NCI-H1048 (cell line): ENCODE data around the gene PAM.

ENCODE experiments used
- DNase-seq: peaks from one replicate; lab custom pipeline; 2025; lab: John Stamatoyannopoulos, UW

The PAM gene

DNA sequence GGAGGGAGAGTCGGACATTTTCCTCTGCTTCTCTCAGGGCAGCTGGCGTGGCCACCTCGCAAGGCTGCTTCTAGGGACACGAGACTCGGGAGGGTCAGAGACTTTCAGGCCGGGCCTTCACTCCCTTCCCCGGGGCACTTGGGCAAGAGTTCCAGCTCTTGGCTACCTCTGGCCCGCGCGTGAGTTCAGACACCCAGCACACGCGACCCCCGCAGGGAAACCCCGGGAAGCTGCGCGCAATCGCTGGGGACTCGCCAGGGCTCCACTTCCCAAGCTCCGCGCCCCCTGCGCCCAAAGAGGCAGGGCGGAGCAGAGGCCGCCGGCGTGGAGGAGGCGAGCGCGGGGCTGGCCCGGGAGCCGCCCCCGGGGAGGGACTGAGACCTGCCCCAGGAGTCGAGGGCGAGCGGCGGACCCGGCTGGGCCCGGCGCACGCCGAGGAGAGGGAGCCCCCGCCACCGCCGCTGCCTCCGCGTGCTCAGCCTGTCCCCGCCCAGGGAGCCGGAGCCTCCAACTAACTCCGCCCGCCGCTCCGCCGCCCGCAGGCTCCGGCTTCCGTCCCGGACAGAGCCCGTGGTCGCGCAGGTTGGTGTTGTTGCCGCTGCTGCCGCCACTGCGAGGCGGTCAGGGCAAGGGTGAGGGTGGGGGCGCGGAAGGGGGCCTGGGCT, at the start of gene PAM:
Gene PAM, plus strand, starts transcription at position 539 of the 665 bp plus-strand sequence. CDS start 110,891 bp downstream, outside the sequence.
- DNase-seq, result peak; percentile 9

DNA sequence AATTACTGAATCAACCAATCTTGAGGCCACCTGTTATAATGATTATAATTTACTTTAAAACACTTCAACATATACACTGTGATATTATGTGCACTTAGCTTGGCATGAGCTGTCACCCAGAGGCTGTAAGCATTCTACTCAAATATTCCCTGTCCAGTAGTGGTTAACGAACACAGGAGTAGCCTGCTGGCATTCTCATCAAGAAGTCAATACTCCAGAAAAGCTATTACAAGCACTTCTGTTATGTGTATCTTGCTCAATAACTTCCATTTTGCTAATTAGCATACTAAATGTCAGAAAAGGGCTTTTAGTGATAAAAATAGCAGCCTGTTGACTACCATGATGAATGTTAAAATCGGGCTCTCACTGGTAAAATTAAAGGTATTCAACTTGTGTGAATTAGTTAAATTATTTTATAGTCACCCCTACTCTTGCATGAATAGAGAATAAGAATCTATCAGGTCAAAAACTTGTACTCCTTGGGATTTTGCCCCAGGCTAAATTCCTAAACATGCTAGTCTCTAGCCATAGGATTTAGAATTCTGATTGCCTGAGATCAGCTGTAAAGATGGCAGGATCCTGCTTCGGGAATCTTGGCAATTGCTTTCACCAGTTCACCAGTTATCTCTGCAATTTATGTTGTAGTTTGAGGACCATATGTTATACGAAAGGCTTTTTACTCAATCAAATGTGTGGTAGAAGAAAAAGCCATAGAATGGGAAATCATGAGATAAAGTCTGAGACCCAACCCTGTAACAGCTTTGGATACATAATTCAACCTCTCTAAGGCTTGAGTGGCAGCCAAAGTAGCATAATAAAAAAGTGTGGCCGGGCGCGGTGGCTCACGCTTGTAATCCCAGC, 43.4 kb upstream of the PAM start:
- DNase-seq, result no peak

DNA sequence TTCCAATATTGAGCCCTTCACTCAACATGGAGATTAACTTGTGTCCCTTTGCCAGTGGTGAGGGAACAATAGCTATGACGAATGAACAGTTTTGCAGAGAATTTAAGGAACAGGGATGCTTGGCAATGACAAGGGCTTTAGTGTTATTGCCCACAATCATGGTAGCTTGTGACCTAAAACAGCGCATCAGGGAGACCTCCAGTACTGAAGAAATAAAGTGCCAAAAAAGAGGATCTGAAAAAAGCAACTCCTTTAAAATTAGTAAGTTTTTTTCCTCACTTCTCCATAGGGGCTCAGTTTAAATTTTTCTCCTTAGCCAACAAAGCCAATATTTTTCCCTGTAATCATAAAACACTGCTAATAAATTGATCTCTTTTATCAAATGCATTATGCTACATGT, 41.8 kb upstream of the PAM start:
- DNase-seq, result no peak

DNA sequence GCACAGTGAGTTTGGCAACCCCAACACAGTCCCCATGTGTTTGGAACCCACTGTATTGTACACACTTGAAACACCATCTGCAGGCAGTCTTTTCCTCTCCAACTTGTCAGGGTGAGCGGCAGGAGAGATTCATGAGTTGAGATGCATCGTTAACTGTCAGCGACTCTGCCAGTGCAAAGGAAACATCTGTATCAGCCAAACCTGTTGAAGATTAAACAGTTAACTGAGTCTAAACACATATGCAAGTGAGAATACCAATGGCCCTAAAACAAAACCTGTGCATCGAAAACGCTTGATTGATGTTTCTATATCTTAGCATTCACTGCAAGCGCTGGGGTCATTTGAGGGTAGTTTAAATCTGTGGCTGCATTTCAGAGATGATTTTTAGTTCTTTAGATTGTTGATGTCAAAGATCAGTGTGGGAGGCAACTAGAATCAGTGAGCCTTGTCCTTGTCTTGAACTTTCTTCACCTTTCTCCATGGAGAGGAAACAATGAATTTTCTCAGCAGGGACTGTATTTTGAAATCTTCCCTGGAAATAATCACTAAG, 41.3 kb upstream of the PAM start:
- no peak for DNase-seq

DNA sequence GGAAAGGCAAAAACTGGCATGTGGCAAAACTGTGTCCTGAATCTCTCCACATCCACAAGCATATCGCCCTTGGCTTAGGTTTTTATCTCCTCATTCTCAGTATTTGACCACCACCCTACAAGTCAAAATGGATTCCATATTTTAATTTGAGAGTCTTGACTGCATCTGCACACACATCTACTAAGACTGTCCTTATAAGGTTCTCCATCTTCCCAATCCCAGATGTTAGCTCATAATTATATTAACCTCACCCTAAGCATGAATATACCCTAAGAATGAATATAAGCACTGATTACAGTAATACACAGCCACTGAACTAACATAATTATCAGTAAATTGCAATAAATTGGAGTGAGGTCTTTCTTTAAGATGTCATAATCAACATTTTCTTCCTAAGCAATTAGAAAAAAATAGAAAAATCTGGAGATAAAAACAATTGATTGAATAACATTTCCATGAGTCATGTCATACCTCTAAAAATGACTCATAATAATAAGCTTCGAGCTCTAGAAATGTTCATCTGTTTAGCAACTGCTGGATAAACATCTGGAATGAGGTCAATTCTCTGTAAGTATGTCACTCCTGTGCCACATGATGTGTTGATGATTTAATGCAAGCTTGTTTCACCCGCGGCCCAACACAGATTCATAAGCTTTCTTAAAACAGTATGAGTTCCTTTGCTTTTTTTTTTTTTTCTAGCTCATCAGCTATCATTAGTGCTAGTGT, 39.9 kb upstream of the PAM start:
- DNase-seq, result no peak

DNA sequence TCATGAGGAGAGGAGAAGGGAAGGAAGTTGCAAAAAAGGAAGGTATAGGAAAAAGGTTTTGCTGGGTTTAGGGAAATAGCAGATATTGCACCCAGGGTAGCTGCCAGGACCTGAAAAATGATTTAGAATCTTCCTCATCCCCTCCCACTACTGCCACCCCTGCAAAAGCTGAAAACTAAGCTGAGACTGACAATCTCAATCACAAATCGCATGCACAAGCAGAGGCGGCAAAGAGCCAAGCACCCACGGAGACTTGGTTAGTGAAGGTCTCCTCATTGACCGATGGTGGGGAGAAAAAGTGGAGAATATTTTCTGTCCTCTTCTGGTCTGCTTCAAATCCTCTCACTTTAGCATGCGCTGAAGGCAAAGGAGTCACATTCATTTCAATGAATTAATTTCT, 39.1 kb upstream of the PAM start:
- DNase-seq, result no peak

DNA sequence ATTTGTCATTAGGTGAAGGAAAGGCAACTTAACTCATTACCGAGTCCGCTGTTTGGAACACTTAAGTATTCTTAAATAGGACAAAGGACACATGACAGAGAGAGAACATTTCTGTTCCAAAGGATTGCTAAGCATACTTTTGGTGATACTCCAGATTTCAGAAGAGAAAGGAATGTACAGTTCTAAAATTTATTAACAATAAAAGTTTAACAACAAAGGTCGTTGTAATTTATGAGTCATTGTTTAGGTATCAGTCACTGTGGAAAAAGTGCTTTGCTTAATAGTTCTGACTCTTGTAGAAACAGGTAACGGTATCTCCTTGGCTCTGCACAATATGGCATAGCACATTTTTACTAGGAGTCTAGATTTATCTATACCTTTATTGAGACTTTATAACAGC, 36.3 kb upstream of the PAM start:
- DNase-seq, result no peak

DNA sequence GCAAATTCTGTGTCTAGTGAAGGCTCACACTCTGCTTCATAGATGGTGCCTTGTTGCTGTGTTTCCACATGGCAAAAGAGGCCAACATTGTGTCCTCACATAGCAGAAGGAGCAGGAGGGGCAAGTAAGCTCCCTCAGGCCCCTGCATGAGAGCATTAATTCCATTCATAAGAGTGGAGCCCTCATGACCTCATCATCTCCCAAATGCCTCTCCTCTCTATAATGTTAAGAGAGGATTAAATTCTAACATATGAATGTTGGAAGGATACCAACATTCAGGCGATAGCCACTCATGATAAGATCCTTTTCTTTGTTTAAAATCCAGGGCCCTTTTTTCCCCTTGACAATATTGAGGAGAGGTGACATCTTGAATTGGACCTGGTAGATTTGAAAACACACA, 35.2 kb upstream of the PAM start:
- no peak for DNase-seq

DNA sequence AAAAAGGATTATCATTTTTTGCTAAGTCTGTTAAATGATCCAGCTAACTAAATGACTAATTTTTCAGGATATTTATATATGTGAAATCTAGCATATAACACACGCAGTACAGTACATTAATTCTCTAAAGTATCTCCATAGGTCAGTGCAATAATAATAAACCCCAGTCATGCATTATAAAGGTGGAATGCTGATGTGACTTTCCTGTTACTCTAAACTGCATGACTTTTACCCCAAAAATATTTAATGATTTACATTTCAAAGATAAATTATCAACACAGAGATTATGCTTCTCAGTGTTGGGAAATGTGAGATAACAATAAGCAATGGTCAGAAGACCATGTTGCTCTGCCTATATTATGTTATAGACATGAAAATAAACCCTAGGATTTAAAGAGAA, 34.1 kb upstream of the PAM start:
- DNase-seq, result no peak

DNA sequence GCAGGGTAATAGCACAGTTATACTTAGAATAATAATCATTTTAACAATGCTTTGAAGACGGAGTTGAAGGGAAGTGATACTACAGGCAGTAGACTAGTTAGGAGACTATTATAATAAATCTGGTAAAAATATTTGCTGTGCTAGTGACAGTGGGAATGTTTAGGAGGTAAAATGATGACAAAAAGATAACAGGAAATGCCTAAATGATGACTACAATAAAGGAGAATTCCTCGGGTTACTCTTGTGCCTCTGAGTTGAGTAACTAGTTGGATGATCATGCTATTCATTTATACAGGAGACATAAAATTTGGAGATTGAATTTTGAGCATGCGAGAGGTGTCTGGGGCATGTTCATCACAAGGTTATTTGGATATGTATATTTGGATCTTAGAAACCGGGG, 32.2 kb upstream of the PAM start:
- no peak for DNase-seq

DNA sequence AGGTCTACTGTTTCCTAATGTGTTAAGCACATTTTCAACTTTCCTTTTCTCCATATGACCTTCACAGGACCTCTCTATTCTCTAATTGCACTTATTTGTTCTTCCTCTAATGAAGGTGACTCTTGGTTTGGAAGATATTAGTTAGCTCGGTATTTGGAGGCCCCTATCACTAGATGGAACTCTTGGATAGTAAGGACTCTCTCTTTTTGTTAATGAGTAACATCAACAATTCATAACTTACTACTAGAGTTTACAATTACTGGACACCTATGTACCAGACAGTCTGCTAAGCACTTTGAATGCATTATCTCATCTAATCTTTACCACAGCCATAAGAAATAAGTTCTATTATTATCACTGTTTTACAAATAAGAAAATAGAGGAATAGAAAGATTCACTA, 23.4 kb upstream of the PAM start:
- no peak for DNase-seq

DNA sequence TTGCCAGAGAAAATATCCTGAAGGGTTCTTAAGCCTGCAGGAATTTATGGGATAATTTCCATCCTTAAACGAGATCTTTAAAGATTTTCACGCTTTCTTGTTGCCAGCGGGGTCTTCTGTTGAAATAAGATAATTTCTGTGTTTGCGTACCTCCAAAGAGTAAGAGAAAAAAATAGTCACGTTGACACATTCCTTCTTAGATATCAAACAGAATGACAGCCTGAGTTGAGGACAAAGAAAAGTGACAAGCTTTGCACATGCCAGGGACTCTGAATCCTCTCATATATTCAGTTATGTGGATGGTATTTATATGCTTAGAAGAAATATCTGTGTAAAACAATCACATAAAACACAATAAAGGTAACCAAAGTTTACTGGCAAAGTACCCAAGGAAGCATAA, 21.6 kb upstream of the PAM start:
- DNase-seq, result no peak

DNA sequence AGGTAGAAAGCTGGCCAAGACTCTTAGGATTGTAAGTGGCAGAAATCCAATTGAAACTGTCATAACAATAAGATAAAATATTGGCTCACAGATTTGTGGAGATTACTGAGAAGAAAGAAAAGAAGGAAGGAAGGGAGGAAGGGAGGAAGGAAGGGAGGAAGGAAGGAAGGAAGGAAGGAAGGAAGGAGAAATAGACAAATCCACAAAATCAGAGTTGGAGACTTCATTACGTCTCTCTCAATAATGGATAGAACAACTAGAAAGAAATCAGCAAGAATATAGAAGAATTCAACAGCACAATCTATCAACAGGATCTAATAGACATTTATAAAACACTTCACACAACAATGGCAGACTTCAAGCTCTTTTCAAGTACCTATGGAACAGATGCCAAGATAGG, 17.9 kb upstream of the PAM start:
- no peak for DNase-seq

DNA sequence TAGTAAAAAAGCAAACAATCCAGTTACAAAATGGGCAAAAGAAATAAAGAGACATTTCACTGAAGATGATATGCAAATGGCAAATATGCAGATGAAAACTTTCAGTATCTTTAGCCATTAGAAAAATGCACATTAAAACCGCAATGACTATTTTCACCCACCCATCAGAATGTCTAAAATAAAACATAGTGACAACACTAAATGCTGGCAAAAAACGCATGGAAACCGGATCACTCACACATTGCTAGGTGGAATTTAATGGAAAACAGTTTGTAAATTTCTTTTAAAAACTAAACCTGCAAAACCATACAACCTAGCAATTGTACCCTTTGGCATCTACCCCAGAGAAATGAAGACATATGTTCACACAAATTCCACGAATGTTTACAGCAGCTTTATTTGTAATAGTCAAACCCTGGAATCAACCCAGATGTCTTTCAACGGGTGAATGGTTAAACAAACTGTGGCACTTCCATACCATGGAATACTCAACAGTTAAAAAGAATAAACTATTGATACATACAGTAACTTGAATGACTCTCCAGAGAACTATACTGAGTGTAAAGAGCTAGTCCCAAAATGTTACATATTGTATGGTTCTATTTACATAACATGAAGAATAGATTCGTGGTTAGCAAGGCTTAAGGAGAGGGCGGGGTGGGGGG, 17.2 kb upstream of the PAM start:
- no peak for DNase-seq

DNA sequence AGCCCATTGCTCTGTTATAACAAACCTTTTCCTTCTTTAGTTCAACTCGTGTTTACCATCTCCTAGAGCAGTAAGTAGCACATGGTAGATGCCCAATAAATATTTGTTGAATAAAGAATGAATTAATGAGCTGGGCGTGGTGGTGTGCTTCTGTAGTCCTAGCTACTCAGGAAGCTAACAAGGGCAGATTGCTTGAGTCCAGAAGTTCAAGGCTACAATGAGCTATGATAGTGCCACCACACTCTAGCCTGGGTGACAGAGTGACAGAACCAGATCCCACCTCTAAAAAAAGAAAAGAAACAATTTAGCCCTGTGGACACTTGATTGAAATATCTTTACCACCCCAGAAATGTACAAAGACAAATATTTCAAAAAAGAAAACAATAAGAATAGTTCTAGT, 14.6 kb upstream of the PAM start:
- no peak for DNase-seq

DNA sequence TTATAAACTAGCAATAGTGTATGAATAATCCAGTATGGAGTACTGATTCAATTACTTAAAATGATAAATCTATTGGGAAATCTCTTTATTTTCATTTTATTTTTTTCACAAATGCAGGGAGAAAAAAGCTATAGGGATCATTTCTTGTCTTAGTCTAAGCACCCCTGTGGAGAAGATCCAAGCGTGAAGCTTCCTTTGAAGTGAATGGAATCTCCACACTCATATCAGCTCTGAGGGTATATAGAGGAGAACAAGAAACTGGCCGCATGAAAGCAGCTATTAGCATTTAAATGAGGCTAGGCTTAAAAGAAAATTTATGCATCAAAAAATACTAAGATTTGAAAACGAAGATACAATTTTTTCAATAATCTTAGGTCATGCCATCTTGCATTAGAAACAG, 12.9 kb upstream of the PAM start:
- DNase-seq, result no peak

DNA sequence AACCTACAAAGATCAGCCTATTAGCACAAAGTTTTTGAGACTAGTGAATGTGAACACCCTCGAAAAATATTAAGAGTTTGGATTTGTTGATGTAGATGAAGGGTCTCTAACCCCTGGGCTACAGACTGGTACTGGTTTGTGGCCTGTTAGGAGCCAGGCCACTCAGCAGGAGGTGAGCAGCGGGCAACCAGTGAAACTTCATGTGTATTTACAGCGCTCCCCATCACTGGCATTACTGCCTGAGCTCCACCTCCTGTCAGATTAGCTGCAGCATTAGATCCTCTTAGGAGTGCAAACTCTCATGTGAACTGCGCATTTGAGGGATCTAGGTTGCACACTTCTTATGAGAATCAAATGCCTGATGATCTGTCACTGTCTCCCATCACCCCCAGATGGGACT, 11.2 kb upstream of the PAM start:
- DNase-seq, result no peak

DNA sequence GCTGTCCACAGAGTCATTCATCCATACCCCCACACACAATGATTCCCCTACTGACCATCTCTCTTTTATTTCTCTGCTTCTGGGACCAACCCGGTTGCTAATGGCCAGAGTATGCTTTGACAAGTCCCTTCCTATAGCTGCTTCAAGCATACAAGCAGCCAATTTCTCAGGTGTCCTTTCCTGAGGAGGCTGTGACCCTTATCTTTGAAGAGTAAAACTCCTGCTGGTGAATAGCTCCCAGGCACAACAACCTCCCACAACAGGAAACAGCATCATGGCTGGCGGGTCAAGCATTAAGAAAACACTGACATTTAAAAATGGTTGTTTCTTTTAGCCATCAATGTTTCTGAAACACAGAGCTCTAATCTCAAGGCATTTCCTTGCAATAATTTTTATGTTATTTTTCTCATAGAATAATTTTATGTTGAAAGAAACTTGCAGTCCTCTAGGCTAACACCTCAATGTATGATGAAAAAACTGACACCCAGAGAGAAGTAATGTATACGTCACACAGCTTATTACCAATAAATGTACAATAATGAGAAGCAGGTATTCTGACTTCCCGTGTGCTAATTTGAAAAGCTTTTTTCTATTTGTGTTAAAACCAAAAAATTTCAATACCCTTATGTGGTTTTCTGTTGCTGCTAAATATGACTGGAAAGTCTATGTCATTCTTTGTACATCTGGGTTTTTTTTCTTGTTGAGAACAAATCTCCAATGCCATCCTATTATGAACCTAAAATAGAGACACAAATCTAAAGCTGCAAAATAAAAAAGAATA, 7.5 kb upstream of the PAM start:
- DNase-seq, result no peak

DNA sequence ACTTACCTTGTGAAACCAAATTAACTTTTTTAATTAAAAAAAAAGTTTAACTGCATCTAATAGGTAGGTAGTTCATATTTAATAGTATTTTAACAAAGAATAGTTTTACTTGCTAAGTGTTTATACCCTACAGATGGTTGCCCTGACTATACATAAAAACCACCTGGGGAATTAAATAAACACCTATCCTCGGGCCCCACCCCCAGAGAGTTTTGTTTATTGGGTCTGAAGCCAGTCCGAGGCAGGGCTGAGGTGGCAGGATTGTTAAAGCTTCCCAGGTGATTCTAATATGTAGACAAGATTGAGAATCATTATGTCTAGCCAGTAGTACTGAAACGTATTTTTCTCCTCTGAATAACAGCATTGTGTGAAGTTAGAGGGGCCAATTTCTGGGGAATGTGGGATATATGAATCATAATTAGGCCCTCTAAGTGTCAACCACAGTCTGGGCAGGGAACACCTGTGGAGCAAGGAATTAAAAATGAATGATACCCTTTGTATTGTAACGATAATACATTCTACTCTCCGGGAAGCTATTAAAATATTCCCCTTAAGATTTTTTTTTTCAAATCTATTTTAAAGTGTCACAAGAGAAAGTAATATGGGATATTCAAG, 5.6 kb upstream of the PAM start:
- DNase-seq, result peak; percentile 74

DNA sequence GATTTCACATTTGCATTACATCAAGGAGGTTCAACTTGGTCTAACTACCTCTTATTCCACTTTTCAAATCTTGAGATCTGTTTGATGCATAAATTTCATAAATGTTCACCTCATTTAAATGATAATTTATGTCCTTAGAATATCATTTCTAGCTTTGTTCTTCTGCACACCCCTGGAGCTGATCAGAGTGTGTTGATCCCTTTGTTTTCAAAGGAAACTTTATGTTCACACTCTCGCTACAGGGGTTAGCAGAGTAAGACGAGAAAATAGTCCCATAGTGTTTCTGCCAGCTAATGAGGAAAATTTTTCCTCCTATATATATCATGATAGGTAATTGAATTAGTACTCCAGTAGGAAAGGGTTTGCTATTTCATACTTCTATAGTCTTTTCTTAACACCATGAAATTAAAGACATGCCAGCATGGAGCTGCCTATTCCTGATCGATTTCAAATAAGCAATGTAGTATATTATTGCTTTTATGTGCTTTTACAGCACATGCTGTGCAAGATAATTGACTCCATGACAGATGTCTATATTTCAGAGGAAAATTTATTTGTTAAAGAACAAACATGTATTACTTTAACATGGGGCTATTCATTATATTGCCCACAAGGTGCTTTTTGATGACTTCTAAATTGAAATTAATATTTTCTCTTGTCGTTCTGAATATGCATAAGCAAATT, 4.8 kb upstream of the PAM start:
- no peak for DNase-seq
